Activated T-cell treated with anti-CD3 and anti-CD28 coated beads, Interleukin-2, amount 50 U/mL, for 48 hours (primary cell): ENCODE results near the gene OBSCN.

ENCODE experiments used
- DNase-seq, 2 experiments: peaks; one replicate each; pipeline ENCODE4 v3.0.0-alpha.2; 2020

The OBSCN gene, protein sequence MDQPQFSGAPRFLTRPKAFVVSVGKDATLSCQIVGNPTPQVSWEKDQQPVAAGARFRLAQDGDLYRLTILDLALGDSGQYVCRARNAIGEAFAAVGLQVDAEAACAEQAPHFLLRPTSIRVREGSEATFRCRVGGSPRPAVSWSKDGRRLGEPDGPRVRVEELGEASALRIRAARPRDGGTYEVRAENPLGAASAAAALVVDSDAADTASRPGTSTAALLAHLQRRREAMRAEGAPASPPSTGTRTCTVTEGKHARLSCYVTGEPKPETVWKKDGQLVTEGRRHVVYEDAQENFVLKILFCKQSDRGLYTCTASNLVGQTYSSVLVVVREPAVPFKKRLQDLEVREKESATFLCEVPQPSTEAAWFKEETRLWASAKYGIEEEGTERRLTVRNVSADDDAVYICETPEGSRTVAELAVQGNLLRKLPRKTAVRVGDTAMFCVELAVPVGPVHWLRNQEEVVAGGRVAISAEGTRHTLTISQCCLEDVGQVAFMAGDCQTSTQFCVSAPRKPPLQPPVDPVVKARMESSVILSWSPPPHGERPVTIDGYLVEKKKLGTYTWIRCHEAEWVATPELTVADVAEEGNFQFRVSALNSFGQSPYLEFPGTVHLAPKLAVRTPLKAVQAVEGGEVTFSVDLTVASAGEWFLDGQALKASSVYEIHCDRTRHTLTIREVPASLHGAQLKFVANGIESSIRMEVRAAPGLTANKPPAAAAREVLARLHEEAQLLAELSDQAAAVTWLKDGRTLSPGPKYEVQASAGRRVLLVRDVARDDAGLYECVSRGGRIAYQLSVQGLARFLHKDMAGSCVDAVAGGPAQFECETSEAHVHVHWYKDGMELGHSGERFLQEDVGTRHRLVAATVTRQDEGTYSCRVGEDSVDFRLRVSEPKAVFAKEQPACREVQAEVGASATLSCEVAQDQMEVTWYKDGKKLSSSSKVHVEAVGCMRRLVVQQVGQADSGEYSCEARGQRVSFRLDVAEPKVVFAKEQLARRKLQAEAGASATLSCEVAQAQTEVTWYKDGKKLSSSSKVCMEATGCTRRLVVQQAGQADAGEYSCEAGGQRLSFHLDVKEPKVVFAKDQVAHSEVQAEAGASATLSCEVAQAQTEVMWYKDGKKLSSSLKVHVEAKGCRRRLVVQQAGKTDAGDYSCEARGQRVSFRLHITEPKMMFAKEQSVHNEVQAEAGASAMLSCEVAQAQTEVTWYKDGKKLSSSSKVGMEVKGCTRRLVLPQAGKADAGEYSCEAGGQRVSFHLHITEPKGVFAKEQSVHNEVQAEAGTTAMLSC (N-terminal part only)

DNA sequence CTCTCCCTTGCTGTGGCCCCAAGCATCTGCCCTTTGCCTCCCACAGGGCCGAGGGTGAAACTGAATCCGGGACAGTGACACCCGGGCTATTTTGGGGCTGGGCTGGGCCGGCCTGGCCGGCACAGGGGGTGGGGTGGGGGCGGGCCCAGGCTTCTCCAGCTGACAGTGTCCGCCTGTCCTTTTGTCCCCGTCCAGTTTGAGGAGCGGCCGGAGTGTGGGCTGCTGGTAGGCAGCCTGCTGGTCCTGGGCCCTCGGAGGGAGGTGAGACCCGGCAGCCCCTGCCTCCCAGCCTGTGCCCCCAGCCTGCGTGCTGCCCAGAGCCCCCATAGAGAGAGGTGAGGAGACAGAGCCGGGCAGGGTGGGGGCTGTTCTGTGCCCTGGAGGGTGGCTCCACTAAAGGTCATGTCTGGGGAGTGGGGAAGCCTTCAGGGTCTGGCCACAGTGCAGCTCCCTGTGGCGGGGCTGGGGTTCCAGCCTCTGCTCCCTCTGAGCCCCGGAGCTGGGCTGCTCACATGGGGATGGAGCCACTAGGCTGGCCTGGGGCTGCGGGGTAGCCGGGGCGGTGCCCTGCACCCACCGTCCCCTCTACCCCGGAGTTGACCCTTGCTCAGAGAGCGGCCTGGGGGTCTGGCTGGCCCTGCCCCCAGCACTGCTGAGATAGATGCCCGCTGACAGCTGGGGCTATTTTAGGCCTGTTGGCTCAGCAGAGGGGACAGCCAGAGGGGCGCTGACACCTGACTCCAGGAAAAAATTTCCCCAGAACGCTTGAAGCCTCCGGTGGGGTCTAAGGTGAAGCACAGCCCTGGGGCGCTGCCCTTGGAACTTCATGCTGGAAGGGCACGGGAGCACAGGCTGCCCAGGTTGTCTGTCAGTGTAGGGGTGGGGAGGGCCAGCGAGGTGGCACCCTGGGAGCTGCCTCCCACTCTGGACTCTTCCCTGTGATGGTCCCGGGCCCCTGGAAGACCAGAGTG, at the start of gene OBSCN:
OBSCN (plus strand) TSS at position 194 of the 971 bp plus-strand sequence. CDS start 3,740 bp downstream, outside the sequence.
- DNase-seq: peak in 1 of 2 experiments; percentile 15

DNA sequence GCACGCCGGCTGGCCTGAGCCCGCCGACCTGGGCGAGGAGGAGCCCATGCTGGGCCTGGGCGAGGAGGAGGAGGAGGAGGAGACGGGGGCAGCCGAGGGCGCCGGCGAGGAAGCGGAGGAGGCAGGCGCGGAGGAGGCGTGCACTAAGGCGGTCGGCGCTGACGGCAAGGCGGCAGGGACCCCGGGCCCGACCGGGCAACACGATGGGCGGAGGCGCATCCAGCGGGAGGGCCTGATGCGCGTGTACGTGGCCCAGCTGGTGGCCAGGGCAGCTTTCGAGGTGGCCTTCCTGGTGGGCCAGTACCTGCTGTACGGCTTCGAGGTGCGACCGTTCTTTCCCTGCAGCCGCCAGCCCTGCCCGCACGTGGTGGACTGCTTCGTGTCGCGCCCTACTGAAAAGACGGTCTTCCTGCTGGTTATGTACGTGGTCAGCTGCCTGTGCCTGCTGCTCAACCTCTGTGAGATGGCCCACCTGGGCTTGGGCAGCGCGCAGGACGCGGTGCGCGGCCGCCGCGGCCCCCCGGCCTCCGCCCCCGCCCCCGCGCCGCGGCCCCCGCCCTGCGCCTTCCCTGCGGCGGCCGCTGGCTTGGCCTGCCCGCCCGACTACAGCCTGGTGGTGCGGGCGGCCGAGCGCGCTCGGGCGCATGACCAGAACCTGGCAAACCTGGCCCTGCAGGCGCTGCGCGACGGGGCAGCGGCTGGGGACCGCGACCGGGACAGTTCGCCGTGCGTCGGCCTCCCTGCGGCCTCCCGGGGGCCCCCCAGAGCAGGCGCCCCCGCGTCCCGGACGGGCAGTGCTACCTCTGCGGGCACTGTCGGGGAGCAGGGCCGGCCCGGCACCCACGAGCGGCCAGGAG, 49.5 kb upstream of the OBSCN start:
- no peak for DNase-seq

DNA sequence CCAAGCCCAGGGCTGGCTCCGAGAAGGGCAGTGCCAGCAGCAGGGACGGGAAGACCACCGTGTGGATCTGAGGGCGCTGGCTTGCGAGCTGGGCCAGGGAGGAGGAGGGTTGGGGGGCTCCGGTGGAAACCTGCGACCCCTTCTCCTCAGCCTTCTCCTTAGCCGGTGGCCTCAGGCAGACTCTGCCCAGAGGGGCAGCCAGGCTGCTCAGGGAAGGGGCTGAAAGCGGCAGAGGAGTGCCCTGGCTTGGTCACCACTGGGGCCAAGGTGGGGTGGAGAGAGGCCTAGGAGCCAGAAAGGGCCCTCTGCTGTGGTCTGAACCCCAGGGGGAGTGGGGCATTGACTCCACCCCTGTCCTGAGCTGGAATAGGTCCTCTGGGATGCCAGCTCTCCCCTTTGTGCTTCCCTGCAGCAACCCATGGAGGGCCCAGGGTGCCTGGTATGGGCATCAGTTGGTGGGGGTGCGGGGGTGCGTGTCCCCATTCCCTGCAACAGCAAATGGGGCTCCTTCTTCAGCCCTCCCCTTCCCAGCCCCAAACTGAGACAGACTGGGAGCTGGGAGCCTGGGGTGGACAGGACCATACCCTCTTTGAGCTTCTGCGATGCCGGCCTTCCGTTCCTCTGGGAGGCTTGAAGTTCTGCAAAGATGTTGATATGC, 48.7 kb upstream of the OBSCN start:
- no peak for DNase-seq

DNA sequence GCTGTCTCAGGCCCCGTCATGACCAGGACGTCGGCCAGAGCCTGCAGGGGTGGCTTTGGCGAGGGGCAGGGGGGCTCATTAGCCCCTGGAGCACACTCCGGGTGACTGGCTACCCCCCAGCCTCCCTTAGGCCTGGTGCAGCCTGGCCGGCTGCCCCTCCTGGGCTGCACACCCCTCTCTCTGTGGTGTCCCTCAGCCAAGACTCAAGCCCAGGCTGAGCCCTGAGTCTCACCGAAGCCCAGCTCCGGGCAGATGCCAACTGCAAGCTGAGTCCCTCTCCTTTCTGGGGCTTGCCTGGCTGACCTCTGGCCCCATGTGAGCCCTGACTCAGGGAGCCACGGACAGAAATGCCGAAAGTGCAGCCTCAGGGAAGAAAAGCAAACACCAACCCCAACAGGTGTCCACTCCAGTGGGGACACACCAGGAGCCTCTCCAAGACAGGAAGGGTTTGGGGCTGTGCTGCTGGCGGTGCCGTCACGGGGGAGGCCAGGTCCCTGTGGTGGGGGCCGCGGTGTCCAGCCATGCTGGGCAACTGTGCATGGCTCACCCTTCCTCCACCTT, 47.6 kb upstream of the OBSCN start:
- no peak for DNase-seq

DNA sequence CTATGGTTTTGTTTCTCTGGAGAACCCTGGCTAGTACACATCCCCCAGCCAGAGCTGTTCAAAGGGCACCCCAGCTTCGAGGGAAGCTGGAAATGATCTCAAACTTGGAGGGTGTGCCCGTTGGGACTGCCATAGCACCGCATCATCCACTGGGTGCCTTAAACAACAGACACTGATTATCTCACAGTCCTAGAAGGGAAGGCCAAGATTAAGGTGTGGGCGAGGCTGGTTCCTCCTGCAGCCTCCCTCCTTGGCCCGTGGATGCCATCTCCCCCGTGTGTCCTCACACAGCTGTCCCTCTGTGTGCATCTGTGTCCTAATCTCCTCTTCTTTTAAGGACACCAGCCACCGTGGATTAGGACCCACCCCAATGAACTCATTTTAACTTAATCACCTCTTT, 46.5 kb upstream of the OBSCN start:
- DNase-seq: no peak

DNA sequence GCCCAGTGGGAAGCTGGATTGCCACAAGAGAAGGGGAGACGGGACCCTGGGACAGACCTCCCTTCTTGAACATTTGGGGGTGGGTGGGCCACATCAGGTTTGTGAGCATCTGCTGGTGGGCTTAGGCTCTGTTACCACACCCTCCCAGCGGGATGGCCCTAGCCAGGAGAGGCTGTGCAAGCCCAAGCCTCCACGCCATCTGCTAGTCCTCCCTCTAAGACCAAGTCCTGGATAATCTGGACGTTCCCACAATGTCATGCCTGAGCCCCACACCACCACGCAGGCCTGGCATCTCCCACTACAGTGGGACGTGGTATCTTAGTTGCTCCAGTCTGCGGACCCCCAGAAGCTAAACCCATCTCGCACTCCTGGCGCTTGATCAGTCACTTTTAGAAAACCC, 46.0 kb upstream of the OBSCN start:
- DNase-seq: no peak

DNA sequence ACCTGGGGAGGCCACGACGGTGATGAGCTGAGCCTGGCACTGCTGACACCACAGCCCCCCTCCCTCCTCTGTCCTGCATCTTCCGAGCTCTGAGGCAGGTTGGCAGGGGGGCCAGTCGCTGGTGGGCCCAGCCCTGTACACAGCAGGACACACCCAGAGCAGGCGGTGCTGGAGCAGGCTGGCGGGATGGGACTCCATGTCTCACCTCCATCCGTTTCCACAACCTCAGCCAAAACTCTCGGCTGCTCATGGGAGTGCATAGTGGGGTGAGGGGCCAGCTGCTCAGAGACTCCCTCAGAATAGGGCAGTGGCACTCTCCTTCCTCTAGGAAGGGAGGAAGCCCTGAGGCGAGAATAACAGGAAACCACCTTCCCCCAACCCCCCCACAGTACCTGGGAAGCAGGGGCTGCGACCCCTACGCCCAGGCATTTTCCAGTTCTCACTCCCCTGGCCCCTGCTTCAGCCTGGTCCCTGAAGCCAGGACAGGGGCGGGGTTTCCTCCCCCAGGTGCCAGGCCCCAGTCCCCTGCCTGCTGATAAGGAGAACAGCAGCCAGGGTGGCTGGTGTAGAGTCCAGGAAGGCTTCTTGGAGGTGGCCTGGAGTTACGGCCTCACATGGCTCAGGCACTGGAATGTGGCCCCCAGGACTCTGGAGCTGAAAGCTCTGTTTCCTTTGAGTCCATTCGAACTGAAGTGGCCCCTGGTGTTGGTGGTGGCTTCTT, 45.4 kb upstream of the OBSCN start:
- no peak for DNase-seq

DNA sequence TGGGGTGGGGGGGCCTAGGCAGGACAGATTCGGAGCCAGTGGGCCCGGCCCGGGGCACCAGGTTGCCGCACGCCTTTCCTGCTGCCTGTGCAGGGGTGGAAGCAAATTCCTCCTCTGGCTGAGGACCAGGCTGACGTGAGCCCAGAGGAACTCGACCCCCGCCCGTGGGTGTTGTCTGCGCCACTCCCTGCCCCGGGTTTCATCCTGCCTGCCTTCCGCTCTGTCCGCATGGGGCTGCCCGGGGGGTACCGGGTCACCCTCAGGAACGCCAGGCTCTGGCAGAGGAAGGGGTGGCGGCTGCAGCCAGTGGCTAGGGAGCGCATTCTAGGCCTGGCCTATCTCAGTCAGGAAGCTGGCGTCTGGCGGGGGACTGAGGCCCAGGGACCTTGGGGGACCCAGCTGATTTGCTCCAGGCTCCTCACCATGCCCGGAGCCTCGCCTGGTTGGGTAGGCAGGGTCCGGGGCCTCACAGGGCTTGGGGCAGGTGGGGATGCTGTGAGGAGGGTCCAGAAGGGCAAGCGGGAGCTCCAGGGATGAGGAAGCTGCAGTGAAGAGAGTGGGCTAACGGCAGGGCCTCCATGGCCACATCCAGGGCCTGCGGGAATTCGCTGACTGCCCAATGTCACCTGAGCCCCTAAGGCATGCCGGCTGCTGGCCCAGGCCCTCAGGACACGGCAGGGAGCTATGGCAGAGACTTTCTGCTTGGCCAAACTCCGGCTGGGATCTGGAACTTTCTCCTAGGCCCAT, 44.7 kb upstream of the OBSCN start:
- DNase-seq: no peak

DNA sequence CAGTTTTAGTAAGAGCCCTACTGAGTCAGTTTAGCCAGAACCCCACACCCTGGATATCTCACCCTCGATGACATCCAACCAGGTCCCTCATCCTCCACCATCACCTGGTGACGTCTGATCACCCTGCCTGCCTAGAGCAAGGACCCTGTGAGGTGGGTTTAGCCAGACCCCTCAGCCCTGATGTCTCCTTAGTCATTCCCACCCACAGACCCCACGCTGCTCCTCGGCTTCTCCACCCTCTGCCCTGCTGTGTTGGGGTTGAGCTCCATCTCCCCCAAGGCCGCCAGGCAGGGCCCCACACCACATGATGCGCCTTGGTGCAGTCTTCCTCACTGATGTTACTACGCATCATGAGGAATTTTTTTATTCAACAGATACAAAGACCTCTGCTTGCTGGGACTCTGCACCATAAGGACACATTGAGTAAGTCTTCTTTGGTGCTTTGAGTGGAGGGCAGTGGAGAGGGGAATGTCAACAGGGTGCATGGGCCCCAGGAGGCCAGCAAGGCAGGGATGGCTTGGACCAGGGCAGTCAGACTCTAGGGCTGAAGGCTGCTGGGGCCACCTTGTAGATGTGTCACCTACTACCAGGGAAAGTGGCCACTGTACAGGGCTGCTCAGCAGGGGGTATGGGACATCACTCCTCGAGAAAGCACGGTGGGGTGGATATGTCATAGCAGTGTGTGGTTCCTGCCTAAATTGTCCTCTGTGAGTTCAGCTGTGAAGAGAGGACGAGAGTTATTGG, 43.9 kb upstream of the OBSCN start:
- DNase-seq: no peak

DNA sequence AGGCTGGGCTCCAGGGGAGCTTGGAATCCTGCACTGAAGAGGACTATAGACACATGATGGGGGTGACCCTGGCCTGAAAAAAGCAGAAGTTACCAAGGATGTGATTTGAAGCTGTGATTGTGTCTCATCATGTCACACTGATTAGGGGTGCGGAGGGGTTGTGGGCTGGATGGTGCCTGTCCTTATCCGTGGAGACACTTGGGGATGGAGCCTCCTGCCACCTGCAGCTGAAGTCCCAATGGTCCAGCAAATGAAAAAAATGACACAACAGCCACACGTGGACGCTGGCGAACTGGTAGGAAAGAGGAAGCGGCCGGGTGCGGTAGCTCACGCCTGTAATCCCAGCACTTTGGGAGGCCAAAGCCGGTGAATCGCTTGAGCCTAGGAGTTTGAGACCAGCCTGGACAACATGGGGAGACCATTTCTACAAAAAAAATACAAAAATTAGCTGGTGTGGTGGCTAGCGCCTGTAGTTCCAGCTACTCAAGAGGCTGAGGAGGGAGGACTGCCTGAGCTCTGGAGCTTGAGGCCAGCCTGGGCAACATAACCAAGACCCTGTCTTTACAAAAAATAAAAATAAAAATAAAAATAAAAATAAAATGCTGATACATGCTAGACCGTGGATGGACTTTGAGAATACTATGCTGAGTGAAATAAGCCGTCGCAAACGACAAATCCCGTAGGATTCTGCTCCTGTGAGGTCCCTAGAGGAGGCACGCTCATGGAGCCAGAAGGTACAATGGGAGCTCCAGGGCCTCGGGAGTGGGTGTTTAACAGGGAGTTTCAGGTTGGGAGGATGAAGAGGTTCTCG, 43.1 kb upstream of the OBSCN start:
- no peak for DNase-seq

DNA sequence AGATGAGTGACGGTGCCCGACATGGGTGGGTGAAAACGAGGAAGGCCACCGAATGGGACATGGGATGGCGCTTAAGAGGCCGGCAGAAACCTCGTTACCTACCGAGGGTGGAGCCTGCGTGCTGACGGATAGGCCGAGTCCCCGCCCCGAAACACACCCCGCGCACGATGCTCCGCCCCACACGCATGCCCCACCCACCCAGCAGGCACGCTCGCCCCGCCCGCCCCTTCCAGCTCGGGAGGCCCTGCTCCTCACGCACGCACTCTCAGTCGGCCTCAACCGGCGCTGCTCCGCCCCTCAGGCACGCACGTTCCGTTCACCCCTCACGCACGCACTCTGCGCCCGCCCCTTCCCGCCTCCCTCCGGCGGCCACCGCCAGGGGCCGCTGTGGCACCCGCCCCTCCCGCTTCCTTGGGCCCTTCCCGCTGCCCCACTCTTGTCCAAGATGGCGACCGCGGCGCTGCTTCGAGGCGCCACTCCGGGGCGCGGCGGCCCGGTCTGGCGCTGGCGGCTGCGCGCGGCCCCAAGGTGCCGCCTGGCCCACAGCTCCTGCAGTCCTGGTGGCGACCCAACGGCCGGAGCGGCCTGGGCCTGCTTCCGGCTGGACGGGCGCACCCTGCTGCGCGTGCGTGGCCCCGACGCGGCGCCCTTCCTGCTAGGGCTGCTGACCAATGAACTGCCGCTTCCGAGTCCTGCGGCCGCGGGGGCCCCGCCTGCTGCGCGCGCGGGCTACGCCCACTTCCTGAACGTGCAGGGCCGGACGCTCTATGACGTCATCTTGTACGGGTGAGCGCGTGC, 42.3 kb upstream of the OBSCN start, which contains the start of gene IBA57:
IBA57 (plus strand) TSS at position 433 of the 798 bp plus-strand sequence; CDS start at position 446, 13 bp downstream.
- peak; percentile 100 for DNase-seq

DNA sequence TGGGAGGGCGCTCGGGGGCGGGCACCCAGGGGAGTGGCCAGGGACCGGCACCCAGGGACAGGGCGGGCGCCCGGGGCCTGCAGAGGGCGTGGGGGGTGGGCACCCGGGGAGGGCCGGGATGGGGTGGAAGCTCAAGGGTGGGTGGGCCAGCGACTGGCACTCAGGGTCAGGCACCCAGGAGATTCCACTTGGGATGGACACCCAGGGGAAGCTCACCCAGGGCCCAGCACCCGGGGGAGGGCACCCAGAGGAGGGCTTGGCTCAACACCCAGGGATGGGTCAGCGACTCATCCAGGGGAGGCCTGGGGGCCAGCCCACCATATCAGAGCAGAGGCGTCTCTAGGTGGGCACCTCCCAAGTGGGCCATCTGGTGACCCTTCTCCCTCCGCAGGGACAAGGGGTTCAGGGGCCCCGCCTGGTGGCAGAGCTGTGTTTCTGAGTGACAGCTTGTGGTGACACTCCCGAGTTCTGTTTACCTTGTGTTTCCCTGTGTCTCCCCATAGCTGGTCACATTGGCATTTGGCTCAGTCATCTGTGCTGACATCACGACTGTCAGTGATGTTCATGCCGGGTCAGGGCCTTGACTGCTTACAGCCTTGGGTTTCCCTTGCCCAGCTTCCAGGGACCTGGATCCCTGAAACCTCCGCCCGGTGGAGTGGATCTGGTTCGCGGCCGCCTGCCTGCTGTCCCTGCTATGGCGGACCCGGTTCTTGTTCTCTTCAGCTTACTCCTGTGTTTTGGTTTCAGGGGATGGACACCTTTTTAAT, 41.5 kb upstream of the OBSCN start:
- peak in 1 of 2 experiments; percentile 74 for DNase-seq

DNA sequence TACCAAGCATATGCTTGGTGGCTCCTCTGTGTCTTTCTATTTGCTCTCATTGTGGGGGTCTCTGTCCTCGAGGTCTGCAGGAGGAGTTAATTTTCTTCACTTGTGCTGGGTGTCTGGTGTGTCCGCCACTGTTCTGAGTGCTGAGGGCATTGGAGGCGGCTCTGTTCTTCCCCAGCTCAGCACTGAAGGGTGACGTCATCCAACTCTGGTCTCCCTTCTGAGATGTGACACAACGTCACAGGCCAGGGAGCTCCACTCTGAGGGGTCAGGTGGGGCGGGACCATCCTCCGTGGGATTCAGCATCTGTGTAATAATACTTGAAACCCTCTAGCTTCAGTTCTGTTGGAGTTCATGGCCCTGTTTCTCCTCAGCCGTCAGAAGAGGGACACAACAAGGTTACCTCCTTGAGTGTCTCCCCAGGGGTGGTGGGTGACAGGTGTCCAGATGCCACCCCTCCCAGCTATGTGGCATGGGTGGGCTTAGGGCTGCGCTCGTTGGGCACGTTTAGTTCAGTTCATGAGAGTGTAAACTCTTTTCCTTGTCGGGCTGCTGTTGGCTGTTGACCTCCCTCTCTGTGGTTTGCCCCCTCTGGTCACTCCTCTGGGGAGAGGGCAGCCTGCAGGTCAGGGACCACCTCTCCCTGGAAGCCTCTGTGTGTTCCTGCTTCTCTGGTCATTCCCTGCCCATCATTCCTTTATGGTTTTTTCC, 39.1 kb upstream of the OBSCN start:
- DNase-seq: no peak

DNA sequence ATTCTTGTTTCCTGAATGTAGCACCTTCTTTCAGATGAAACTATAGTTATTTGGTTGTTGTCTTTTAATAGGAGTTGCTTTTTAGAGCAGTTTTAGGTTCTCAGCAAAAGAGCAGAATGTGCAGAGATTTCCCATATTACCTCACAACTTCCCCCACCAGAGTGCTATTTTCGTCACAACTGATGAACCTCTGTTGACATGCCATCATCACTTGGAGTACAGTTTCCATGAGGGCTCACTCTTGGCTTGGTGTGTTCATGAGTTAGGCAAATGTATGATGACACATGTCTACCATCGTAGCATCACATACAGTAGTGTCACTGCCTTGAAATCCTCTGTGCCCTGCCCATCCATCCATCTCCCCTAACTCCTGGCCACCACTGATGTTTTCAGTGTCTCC, 38.5 kb upstream of the OBSCN start:
- no peak for DNase-seq
